ENCODE measurements around the gene SLC27A5.
A peak's percentile ranks its signal among the peaks of the same experiment; 100 is the strongest.
"Not testable (repeated sequence)": the region's sequence is repeated elsewhere in the genome, so short reads cannot be mapped to it uniquely, and the experiment has no call there.

SLC27A5 gene

GRCh38 chr19:58471736-58472135 lies 40.1 kb downstream of the SLC27A5 start:
- DNase-seq (ENCODE audit: low read depth in 2 of 3, low spot score in 1 of 3): no peak

DNA sequence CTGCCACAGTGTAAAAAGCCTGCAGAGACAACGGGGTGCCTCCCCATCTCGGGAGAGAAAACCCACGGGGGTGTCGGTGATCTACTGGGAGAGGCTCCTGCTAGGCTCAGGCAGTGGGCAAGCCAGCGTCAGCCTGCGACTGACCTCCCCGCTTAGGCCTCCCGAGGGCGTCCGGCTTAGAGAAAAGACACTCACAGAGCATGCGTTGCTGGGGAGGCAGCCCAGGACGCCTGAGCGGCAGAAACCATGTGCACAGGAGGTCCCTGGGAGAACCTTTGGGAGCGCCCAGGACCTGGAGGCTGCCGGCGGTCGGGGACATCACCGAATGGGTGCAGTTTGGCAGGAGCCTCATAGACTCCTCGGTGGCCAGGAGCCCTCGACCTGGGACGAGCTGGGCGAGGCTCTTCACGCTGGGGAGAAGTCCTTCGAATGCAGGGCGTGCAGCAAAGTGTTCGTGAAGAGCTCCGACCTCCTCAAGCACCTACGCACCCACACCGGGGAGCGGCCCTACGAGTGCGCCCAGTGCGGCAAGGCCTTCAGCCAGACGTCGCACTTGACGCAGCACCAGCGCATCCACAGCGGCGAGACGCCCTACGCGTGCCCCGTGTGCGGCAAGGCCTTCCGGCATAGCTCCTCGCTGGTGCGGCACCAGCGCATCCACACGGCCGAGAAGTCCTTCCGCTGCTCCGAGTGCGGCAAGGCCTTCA lies 40.8 kb downstream of the SLC27A5 start:
- not testable (repeated sequence) for DNase-seq (ENCODE audit: low read depth in 2 of 3, low spot score in 1 of 3)

DNA sequence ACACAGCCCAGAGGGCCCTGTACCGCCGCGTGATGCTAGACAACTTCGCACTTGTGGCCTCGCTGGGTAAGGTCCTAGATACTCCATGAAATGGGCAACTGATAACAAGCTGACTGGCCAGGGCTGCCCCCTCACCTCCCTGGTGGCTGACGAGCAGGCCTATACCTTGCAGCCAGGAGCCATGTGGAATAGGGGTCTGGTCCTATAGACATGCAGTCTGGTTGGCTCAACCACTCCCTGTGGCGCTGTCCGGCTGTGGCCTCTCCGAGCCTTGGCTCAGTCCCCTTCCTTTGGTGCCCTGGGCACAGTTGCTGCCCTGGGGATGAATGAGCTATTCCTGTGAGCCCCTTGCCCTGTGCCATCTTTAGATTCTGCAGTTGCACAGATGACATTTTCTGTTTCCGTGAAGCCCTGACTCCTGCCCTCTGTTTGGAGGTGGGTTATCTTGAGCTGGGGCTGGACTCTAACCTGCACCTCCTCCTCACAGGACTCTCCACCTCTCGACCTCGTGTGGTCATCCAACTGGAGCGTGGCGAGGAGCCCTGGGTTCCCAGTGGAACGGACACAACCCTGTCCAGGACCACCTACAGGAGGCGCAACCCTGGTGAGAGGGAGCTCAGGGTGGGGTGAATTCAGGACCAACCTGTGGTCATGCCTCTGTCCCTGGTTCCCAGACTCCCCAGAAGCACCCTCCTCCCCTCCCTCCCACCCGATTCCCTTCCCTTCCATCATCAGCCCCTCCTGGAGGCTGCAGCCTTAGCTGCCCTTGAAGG lies 42.4 kb downstream of the SLC27A5 start:
- no peak for DNase-seq (ENCODE audit: low read depth in 2 of 3, low spot score in 1 of 3)

DNA sequence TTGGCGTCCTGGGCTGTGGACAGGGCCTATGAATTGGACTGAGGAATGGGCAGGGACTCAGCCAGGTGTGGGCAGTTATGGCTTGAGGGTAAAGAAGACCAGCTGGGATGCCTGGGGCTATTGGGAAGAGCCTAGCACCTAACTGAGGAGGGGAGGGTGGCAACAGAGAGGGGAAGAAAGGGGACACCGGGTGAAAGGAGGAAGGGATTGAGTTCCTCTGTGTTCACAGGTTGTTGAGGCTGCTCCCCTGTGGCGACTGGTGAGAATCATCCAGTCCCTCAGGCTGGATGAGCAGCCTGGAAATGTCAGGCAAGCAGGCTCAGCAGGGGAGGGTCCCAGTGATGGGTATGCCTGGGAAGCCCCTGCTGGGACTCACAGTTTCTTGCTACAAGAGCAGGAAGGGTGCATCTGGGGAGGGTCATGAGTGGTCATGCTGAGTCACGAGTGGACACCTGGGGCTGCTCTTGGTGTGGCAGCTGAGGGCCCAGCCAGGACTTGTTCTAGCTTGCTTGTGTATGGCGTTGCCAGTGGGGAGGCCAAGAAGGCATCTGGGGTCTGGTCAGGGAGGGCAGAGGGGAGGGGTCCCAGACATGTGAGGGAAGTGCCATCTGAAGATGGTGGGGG lies 43.5 kb downstream of the SLC27A5 start:
- no peak for DNase-seq (ENCODE audit: low read depth in 2 of 3, low spot score in 1 of 3)

DNA sequence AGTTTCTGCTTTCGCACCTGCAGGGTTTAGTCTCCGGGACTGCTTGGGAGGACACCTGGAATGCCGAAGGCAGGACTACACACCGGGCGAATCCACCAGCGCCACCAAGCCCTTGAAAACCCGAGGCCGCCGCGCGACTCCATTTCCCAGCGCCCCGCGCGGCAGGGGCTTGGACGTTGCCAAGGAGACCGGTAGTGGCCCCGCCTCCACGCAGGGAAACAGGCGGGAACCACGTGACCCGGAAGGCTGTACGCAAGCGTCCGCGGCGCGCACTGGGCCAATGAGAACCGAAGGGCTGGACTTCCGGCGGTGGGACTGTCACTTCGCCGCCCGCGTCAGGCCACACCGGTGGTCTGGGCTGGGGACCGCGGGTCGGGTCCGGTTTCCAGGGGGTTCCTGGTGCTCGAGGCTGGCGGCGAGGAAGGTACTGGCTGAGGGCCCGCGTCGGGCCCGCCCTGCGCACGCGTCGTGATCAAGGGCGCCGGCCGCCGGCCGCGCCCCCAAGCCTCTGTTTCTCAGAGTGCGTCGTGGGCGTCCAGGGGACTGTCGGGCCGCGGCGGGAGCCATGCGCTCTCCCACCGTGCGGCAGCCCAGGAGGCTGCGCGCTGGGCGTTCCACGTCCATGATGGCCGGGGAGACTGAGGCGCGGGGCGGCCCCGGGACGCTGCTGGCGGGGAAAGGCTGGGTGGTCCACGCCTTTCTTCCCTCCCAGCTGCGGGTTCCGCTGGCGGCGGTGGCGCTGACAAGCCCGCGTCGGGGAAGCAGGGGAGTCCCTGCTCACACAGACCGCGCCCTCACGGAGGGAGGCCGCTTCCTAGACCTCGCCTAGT lies 44.8 kb downstream of the SLC27A5 start, which contains the start of gene ZNF324:
Gene ZNF324 (plus strand): TSS at position 321 of the 830 bp plus-strand sequence. CDS start 2,106 bp downstream, outside the sequence.
- peak; percentile 95 to 99 (median 96) for DNase-seq (ENCODE audit: low read depth in 2 of 3, low spot score in 1 of 3)

- no peak for DNase-seq (ENCODE audit: low read depth in 2 of 3, low spot score in 1 of 3)
These were observed 45.6 kb downstream of the SLC27A5 start for GRCh38 chr19:58466089-58466759.

DNA sequence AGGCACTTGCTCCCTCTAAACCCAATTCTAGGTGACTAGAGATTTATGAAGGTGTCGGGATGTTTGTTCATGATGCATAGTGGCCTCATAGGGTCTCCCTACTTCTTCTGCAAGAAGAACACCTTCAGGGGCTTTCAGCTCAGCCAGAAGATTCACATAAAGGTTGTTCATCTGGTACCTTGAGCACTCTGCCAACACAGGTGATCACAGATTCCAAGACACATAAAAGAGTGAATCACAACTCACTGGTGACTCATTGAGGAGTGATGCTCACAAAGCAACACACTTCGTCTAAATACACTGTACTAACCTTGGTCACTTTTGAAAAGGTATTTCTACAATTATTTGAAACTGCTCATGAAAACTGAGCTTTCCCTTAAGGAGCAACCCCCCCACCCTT lies 51.8 kb downstream of the SLC27A5 start:
- DNase-seq (ENCODE audit: low read depth in 2 of 3, low spot score in 1 of 3): no peak

DNA sequence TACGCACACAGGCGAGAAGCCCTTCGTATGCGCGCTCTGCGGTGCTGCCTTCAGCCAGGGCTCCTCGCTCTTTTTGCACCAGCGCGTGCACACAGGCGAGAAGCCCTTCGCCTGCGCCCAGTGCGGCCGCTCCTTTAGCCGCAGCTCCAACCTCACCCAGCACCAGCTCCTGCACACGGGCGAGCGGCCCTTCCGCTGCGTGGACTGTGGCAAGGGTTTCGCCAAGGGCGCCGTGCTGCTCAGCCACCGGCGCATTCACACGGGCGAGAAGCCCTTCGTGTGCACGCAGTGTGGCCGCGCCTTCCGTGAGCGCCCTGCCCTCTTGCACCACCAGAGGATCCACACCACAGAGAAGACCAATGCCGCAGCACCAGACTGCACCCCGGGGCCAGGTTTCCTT lies 55.7 kb downstream of the SLC27A5 start:
- DNase-seq (ENCODE audit: low read depth in 2 of 3, low spot score in 1 of 3): no peak

DNA sequence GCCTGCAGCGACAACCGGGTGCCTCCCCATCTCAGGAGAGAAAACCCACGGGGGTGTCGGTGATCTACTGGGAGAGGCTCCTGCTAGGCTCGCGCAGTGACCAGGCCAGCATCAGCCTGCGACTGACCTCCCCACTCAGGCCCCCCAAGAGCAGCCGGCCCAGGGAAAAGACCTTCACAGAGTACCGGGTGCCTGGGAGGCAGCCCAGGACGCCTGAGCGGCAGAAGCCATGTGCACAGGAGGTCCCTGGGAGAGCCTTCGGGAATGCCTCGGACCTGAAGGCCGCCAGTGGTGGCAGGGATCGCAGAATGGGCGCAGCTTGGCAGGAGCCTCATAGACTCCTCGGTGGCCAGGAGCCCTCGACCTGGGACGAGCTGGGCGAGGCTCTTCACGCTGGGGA lies 56.5 kb downstream of the SLC27A5 start:
- DNase-seq (ENCODE audit: low read depth in 2 of 3, low spot score in 1 of 3): no peak

- DNase-seq (ENCODE audit: low read depth in 2 of 3, low spot score in 1 of 3): no peak
These were observed 58.0 kb downstream of the SLC27A5 start for GRCh38 chr19:58453743-58454142.

- peak; percentile 89 to 95 (median 91) for DNase-seq (ENCODE audit: low read depth in 2 of 3, low spot score in 1 of 3)
These were observed 60.3 kb downstream of the SLC27A5 start, which contains the start of gene ZNF324B for GRCh38 chr19:58451358-58452101. TSS of gene ZNF324B (plus strand) at chr19:58451622. CDS start at chr19:58453702, 2,080 bp downstream.

DNA sequence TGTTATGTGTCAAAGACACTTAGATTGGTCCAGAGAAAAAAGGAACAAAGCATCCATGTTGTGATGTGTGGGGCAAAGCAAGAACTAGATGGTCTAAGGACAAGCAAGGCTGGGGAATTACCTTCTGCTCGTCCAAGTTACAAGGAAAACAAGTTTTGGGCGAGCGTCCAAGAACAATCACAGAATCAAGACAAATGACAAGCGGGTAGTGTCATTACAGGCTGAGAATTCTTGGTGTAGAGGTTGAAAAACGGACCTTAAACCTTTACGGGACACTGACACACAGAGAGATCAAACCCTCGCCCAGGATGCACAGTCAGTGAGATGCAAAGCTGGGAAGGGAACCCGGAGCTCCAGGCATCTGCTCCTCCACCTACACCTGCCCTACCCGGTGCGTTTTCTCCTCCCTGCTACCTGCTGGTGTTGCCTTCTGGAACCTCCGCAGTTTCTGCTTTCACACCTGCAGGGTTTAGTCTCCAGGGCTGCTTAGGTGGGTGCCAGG lies 60.9 kb downstream of the SLC27A5 start:
- no peak for DNase-seq (ENCODE audit: low read depth in 2 of 3, low spot score in 1 of 3)

DNA sequence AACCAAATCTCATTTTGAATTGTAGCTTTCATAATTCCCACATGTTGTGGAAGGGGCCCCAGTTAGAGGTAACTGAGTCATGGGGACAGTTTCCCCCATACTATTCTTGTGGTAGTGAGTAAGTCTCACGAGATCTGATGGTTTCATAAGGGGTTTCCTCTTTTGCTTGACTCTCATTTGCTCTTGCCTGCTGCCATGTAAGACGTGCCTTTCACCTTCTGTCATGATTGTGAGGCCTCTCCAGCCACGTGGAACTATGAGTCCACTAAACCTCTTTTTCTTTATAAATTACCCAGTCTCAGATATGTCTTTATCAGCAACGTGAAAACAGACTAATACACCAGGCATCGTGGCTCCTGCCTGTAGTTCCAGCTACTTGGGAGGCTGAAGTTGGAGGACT lies 61.8 kb downstream of the SLC27A5 start:
- DNase-seq (ENCODE audit: low read depth in 2 of 3, low spot score in 1 of 3): not testable (repeated sequence)

- DNase-seq (ENCODE audit: low read depth in 2 of 3, low spot score in 1 of 3): not testable (repeated sequence)
These were observed 62.9 kb downstream of the SLC27A5 start for GRCh38 chr19:58448860-58449259.

Measured in stimulated activated CD4-positive, alpha-beta T cell treated with anti-CD3 and anti-CD28 coated beads, Interleukin-12 subunit alpha, Interleukin-12 subunit beta, amount 100 ng/mL, for 48 hours (primary cell).